Measurements from ENCODE around the gene SLC10A7. TPM values are rescaled to one million over a fixed set of nuclear protein-coding genes. Genes with fewer than 3 reads are reported as not detected.

SLC10A7 gene
- total and polyA plus RNA-seq, 2 of the 8 experiments (the other 6 are each of a cell fraction or from before 2014, with no cell fraction given): 2.5 to 2.9 TPM

DNA sequence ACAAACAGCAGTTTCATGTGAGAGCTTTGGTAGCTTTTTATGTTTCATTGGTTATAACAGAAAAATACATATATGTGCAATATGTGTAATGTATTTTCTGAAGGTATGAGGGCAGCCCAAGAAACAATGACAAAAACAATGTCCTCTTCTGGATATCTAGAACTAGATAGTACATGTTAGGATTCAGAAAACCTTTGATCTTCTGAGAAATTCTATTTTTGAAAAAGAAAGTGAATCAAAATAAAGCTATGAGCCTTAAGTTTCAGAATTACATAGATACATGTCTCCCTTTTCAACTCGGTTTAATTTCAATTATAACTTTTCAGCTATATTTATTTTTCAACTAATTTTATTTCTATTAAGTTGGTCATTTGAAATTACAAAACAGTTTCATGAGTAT lies 175.5 kb downstream of the SLC10A7 start:
- Histone ChIP-seq H3K27me3 (replicated peaks in 1 of 4; ENCODE audit: control insufficient read depth in 3 of 4, extremely low read depth in 1 of 4, insufficient read depth in 3 of 4, low read length in 3 of 4) (no peaks in the 10 kb centered on the region), H3K27ac (ENCODE audit: low read depth, low read length) (no peak overlapping the region), H4K20me1 (replicated peaks in 1 of 2; ENCODE audit: control insufficient read depth in 1 of 2, insufficient read depth in 2 of 2, low read length in 2 of 2) (no peaks in the 10 kb centered on the region), H2AK5ac (ENCODE audit: low read depth, low read length) (no peak overlapping the region), H4K91ac (replicated peaks; ENCODE audit: insufficient read length, low read length) (no peak overlapping the region), H4K5ac (ENCODE audit: insufficient read length, low read depth, low read length) (no peak overlapping the region), H4K8ac (ENCODE audit: extremely low read depth, insufficient read depth, low read length) (no peak overlapping the region), H2BK120ac (replicated peaks; ENCODE audit: low read depth, low read length) (no peak overlapping the region), H3K4me3 (ENCODE audit: extremely low read depth in 1 of 4, insufficient read depth in 2 of 4, low read depth in 3 of 4, low read length in 4 of 4) (no peak overlapping the region), H2BK20ac (ENCODE audit: low read length) (no peak overlapping the region), H2BK15ac (ENCODE audit: low read length) (no peak overlapping the region), H3K79me2 (ENCODE audit: control insufficient read depth in 1 of 2, insufficient read depth in 2 of 2, low read length in 2 of 2) (no peaks in the 10 kb centered on the region), H3K56ac (replicated peaks; ENCODE audit: insufficient read length, low read depth, low read length) (no peak overlapping the region), H3K9me3 (ENCODE audit: insufficient read depth in 2 of 2, low read depth in 1 of 2, low read length in 1 of 2) (no peaks in the 10 kb centered on the region), H3K79me1 (ENCODE audit: low read depth, low read length) (no peaks in the 10 kb centered on the region), H3K4me1 (replicated peaks in 1 of 4; ENCODE audit: control insufficient read depth in 3 of 4, insufficient read depth in 4 of 4, low read length in 3 of 4) (no peaks in the 10 kb centered on the region), H3K4me2 (ENCODE audit: insufficient read depth in 1 of 2, low read depth in 2 of 2, low read length in 2 of 2) (no peak overlapping the region), H2BK12ac (ENCODE audit: low read depth, low read length) (no peak overlapping the region), H3K14ac (ENCODE audit: insufficient read length) (no peak overlapping the region), H3K9ac (replicated peaks in 1 of 4; ENCODE audit: extremely low read depth in 1 of 4, low read depth in 3 of 4, low read length in 3 of 4) (no peak overlapping the region), H2AFZ (ENCODE audit: low read length) (no peak overlapping the region), H3K23ac (ENCODE audit: insufficient read length) (no peak overlapping the region), H2BK5ac (ENCODE audit: low read depth, low read length) (no peak overlapping the region), H3K36me3 (ENCODE audit: control insufficient read depth in 2 of 4, insufficient read depth in 4 of 4, low read length in 3 of 4) (no peaks in the 10 kb centered on the region), H3K23me2 (ENCODE audit: low read depth, low read length) (no peaks in the 10 kb centered on the region), H3K4ac (replicated peaks; ENCODE audit: insufficient read length, low read depth, low read length) (no peak overlapping the region), H3K18ac (ENCODE audit: extremely low read depth, low read length) (no peak overlapping the region)
- POLR2A ChIA-PET (ENCODE audit: partially characterized antibody): no interaction called here
- WGBS, 2 experiments (ENCODE audit: extremely low coverage in 1 of 2, insufficient coverage in 1 of 2, insufficient read length in 1 of 2, insufficient replicate concordance in 2 of 2, low coverage in 1 of 2, low lambda C conversion rate in 2 of 2, missing lambda C conversion rate in 1 of 2): 78% methylated on average over 1 of the region's 1 CpG; no CpG with 5 or more reads in 1 of the 2 experiments
- no peak for FAIRE-seq
- no peak for DNase-seq (ENCODE audit: low read depth in 1 of 2, low spot score in 2 of 2)
- CTCF ChIA-PET (ENCODE audit: partially characterized antibody): interaction anchor here (0.8 to 2.5 kb wide), 2 partner anchors 536 to 751 kb away, joined by 3 to 7 read pairs; no protein-coding TSS in a partner anchor
- TF ChIP-seq NRF1 (IDR thresholded peaks at IDR 0.05; ENCODE audit: low read depth, low read length): no peak
- no peak for TF ChIP-seq CHD2 (IDR thresholded peaks at IDR 0.05; ENCODE audit: low read length)
- TF ChIP-seq KDM1A (IDR thresholded peaks at IDR 0.05; ENCODE audit: borderline replicate concordance, low read length): no peak
- TF ChIP-seq CEBPB (IDR thresholded peaks at IDR 0.05; ENCODE audit: low read depth, low read length): no peak
- no peak for TF ChIP-seq CREB1 (IDR thresholded peaks at IDR 0.05)
- no peak for TF ChIP-seq ZNF274 (IDR thresholded peaks at IDR 0.05; ENCODE audit: borderline replicate concordance, extremely low read depth, low read length)
